22Rv1 (cell line): ENCODE data around the gene MTPN.
A peak's percentile ranks its signal among the peaks of the same experiment; 100 is the strongest.

Experiments used
- H3K27ac ChIP-seq: fragments of 450-650 bp; 2 replicates; pipeline ENCODE4 v1.5.1; 2017
- CTCF ChIP-seq: fragments of 450-650 bp; IDR thresholded peaks from 2 replicates; pipeline ENCODE4 v1.5.1; 2017; ENCODE audit warnings: mild to moderate bottlenecking
- ZFX ChIP-seq: fragments of 450-650 bp; IDR thresholded peaks from 2 replicates; pipeline ENCODE4 v1.6.1; 2017; ENCODE audit warnings: antibody characterized with exemption, borderline replicate concordance

Gene MTPN

GRCh38 chr7:135977007-135977741 lies at the start of gene MTPN:
Gene MTPN, minus strand, starts transcription at chr7:135977359. Its CDS starts 259 bp downstream, at chr7:135977100.
- H3K27ac ChIP-seq: peak within 1 kb of the TSS; percentile 71

GRCh38 chr7:136026209-136026608 lies 49.0 kb upstream of the MTPN start:
- no peak overlapping the region for H3K27ac ChIP-seq
- TF ChIP-seq ZFX: no peak
- no peak for TF ChIP-seq CTCF

More at GRCh38 chr7:135977007-135977741, at the start of gene MTPN:
- TF ChIP-seq CTCF: no peak
- TF ChIP-seq ZFX: no peak

GRCh38 chr7:136023134-136023869 lies 46.1 kb upstream of the MTPN start:
- TF ChIP-seq ZFX: no peak
- no peak for TF ChIP-seq CTCF
- 0 out of 2 replicates have a peak overlapping the region, but pooled peaks have one; percentile 1 for H3K27ac ChIP-seq

- H3K27ac ChIP-seq: no peak overlapping the region
- TF ChIP-seq CTCF: no peak
- TF ChIP-seq ZFX: no peak
Measured at GRCh38 chr7:136020556-136020955, 43.4 kb upstream of the MTPN start.

- H3K27ac ChIP-seq: no peak overlapping the region
- TF ChIP-seq ZFX: no peak
- TF ChIP-seq CTCF: no peak
Measured at GRCh38 chr7:136018104-136018503, 40.9 kb upstream of the MTPN start.

GRCh38 chr7:136016649-136017395 lies 39.7 kb upstream of the MTPN start:
- no peak overlapping the region for H3K27ac ChIP-seq
- TF ChIP-seq ZFX: no peak
- no peak for TF ChIP-seq CTCF
